ENCODE measurements around the gene SCAMP2.
"Not testable (repeated sequence)": the region's sequence is repeated elsewhere in the genome, so short reads cannot be mapped to it uniquely, and the experiment has no call there.

The SCAMP2 gene

GRCh38 chr15:74890665-74890960, 17.4 kb upstream of the SCAMP2 start:
- no peak for DNase-seq (ENCODE audit: low read depth in 2 of 2, low spot score in 1 of 2)

- DNase-seq (ENCODE audit: low read depth in 2 of 2, low spot score in 1 of 2): peak; percentile 59 to 67
Observed at GRCh38 chr15:74889883-74890664, 16.9 kb upstream of the SCAMP2 start, which contains the start of gene MPI. Gene MPI, plus strand, starts transcription at chr15:74890042. Its CDS starts 32 bp downstream, at chr15:74890074.

- DNase-seq (ENCODE audit: low read depth in 2 of 2, low spot score in 1 of 2): no peak
Observed at GRCh38 chr15:74889390-74889882, 16.3 kb upstream of the SCAMP2 start.

- no peak for DNase-seq (ENCODE audit: low read depth in 2 of 2, low spot score in 1 of 2)
Observed at GRCh38 chr15:74888716-74889115, 15.6 kb upstream of the SCAMP2 start.

- DNase-seq (ENCODE audit: low read depth in 2 of 2, low spot score in 1 of 2): not testable (repeated sequence)
Observed at GRCh38 chr15:74887537-74888193, 14.5 kb upstream of the SCAMP2 start.

GRCh38 chr15:74885461-74885860, 12.3 kb upstream of the SCAMP2 start:
- DNase-seq (ENCODE audit: low read depth in 2 of 2, low spot score in 1 of 2): no peak

- DNase-seq (ENCODE audit: low read depth in 2 of 2, low spot score in 1 of 2): no peak
Observed at GRCh38 chr15:74884428-74885223, 11.5 kb upstream of the SCAMP2 start.

- no peak for DNase-seq (ENCODE audit: low read depth in 2 of 2, low spot score in 1 of 2)
Observed at GRCh38 chr15:74882528-74882927, 9.4 kb upstream of the SCAMP2 start.

- no peak for DNase-seq (ENCODE audit: low read depth in 2 of 2, low spot score in 1 of 2)
Observed at GRCh38 chr15:74878273-74878672, 5.1 kb upstream of the SCAMP2 start.

- DNase-seq (ENCODE audit: low read depth in 2 of 2, low spot score in 1 of 2): no peak
Observed at GRCh38 chr15:74873756-74874424, 725 bp upstream of the SCAMP2 start.

- DNase-seq (ENCODE audit: low read depth in 2 of 2, low spot score in 1 of 2): no peak
Observed at GRCh38 chr15:74872702-74873035, 496 bp downstream of the SCAMP2 start.

- no peak for DNase-seq (ENCODE audit: low read depth in 2 of 2, low spot score in 1 of 2)
Observed at GRCh38 chr15:74870436-74871215, 2.5 kb downstream of the SCAMP2 start.

GRCh38 chr15:74869726-74870407, 3.3 kb downstream of the SCAMP2 start:
- DNase-seq (ENCODE audit: low read depth in 2 of 2, low spot score in 1 of 2): no peak

- no peak for DNase-seq (ENCODE audit: low read depth in 2 of 2, low spot score in 1 of 2)
Observed at GRCh38 chr15:74869372-74869725, 3.8 kb downstream of the SCAMP2 start.

GRCh38 chr15:74868059-74868458, 5.1 kb downstream of the SCAMP2 start:
- no peak for DNase-seq (ENCODE audit: low read depth in 2 of 2, low spot score in 1 of 2)

- DNase-seq (ENCODE audit: low read depth in 2 of 2, low spot score in 1 of 2): no peak
Observed at GRCh38 chr15:74867466-74868038, 5.6 kb downstream of the SCAMP2 start.

- no peak for DNase-seq (ENCODE audit: low read depth in 2 of 2, low spot score in 1 of 2)
Observed at GRCh38 chr15:74866090-74866489, 7.1 kb downstream of the SCAMP2 start.

- DNase-seq (ENCODE audit: low read depth in 2 of 2, low spot score in 1 of 2): no peak
Observed at GRCh38 chr15:74865316-74865715, 7.8 kb downstream of the SCAMP2 start.

GRCh38 chr15:74864296-74864695, 8.9 kb downstream of the SCAMP2 start:
- DNase-seq (ENCODE audit: low read depth in 2 of 2, low spot score in 1 of 2): no peak

Data from stimulated activated CD8-positive, alpha-beta memory T cell treated with anti-CD3 and anti-CD28 coated beads, Interleukin-4, amount 100 ng/mL, for 4 hours (primary cell).